GM10266 (cell line): ENCODE data around the gene PWWP2B.

Source experiments
- DNase-seq: peaks from one replicate; pipeline ENCODE4 v3.0.0; 2012; ENCODE audit errors: extremely low spot score
- CTCF ChIP-seq: IDR thresholded peaks from 2 replicates; pipeline ENCODE4 v1.5.1; 2012; ENCODE audit warnings: mild to moderate bottlenecking, low read depth; ENCODE audit not compliant: control insufficient read depth, insufficient read depth; ENCODE audit errors: missing control alignments

The PWWP2B gene

GRCh38 chr10:132363921-132364593 lies 32.9 kb upstream of the PWWP2B start:
- DNase-seq, result peak; percentile 76
- TF ChIP-seq CTCF, result no peak

GRCh38 chr10:132364594-132364970 lies 32.4 kb upstream of the PWWP2B start:
- no peak for DNase-seq
- TF ChIP-seq CTCF, result no peak

- no peak for DNase-seq
- TF ChIP-seq CTCF, result no peak
Measured at GRCh38 chr10:132365102-132365501, 31.9 kb upstream of the PWWP2B start.

- no peak for DNase-seq
- no peak for TF ChIP-seq CTCF
Measured at GRCh38 chr10:132366006-132366405, 31.0 kb upstream of the PWWP2B start.

- DNase-seq, result no peak
- TF ChIP-seq CTCF, result no peak
Measured at GRCh38 chr10:132366499-132366898, 30.5 kb upstream of the PWWP2B start.

GRCh38 chr10:132368391-132368790 lies 28.6 kb upstream of the PWWP2B start:
- TF ChIP-seq CTCF, result no peak
- DNase-seq, result no peak

- DNase-seq, result no peak
Measured at GRCh38 chr10:132368881-132369635, 27.9 kb upstream of the PWWP2B start.

More at GRCh38 chr10:132368881-132369635, 27.9 kb upstream of the PWWP2B start:
- no peak for TF ChIP-seq CTCF
